ENCODE data around the gene TMEM205.
A peak's percentile ranks its signal among the peaks of the same experiment; 100 is the strongest.

The TMEM205 gene

GRCh38 chr19:11299946-11300810 lies 45.9 kb downstream of the TMEM205 start:
- no peak for DNase-seq (ENCODE audit: low spot score)

GRCh38 chr19:11296264-11296663 lies 49.8 kb downstream of the TMEM205 start:
- DNase-seq (ENCODE audit: low spot score): no peak

- DNase-seq (ENCODE audit: low spot score): no peak
These were observed 50.3 kb downstream of the TMEM205 start, which contains the start of gene TSPAN16 for GRCh38 chr19:11295665-11296245. TSPAN16 (plus strand) TSS chr19:11296160; CDS start chr19:11296298, 138 bp downstream.

- DNase-seq (ENCODE audit: low spot score): no peak
These were observed 50.9 kb downstream of the TMEM205 start for GRCh38 chr19:11295180-11295579.

GRCh38 chr19:11293433-11294389 lies 52.4 kb downstream of the TMEM205 start:
- peak; percentile 74 for DNase-seq (ENCODE audit: low spot score)
